GM10266 (cell line): ENCODE measurements around the gene KCNQ1.

Experiments
- DNase-seq: peaks from one replicate; pipeline ENCODE4 v3.0.0; 2012; ENCODE audit errors: extremely low spot score
- TF ChIP-seq, protein P1 (sequence below): IDR thresholded peaks from 2 replicates; pipeline ENCODE4 v1.5.1; 2012; ENCODE audit warnings: mild to moderate bottlenecking, low read depth; ENCODE audit not compliant: control insufficient read depth, insufficient read depth; ENCODE audit errors: missing control alignments

The KCNQ1 gene

DNA sequence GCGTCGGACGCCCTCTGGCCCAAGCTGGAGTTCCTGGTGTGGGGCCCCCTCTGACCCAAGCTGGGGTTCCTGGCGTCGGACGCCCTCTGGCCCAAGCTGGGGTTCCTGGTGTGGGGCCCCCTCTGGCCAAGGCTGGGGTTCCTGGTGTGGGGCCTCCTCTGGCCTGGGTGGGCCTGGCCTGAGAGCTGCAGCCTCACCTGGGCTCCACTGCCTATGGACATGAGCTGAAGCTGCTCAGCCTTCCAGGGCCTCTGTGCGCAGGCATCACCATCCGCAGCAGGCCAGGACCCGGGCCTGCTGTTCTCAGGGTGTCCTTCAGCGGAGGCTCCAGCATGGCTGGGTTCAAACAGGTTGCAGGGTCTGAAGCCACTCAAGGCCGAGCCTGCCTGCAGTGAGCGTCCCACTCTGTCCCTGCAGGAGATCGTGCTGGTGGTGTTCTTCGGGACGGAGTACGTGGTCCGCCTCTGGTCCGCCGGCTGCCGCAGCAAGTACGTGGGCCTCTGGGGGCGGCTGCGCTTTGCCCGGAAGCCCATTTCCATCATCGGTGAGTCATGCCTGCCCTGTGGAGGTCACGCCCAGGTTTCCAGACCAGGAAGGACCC, 125.5 kb downstream of the KCNQ1 start:
- DNase-seq, result no peak
- TF ChIP-seq, protein P1, sequence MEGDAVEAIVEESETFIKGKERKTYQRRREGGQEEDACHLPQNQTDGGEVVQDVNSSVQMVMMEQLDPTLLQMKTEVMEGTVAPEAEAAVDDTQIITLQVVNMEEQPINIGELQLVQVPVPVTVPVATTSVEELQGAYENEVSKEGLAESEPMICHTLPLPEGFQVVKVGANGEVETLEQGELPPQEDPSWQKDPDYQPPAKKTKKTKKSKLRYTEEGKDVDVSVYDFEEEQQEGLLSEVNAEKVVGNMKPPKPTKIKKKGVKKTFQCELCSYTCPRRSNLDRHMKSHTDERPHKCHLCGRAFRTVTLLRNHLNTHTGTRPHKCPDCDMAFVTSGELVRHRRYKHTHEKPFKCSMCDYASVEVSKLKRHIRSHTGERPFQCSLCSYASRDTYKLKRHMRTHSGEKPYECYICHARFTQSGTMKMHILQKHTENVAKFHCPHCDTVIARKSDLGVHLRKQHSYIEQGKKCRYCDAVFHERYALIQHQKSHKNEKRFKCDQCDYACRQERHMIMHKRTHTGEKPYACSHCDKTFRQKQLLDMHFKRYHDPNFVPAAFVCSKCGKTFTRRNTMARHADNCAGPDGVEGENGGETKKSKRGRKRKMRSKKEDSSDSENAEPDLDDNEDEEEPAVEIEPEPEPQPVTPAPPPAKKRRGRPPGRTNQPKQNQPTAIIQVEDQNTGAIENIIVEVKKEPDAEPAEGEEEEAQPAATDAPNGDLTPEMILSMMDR, result no peak

DNA sequence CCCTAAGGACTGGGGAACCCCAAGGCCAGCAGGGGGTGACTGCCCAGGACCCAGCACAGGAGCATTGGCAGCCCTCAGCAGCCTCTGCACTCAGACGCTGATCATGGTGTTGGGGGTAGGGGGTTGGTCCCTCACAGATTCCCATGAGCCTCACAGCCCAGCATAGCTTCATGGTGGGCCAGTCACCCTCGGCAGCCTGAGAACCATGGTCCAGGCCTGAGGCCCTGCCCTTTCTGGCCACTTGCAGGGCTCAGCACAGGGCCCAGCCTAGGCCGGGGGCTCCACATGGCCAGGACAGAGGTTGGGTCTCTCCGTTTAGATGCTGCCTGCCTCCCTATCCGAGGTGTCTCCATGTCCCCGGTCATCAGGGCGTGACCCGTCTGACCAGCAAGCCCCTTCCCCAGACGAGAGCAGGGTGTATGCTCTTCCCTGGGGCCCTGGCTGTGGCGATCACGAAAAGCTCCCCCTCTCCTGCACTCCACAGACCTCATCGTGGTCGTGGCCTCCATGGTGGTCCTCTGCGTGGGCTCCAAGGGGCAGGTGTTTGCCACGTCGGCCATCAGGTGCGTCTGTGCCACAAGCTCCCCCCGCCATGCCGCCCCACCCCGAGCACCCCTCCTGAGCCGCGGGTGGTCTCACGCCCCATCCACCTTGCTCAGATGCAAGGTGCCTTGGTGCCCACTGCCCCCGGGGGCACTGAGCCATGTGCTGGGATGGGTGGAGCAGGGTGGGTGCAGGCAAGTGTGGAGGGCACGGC, 126.2 kb downstream of the KCNQ1 start:
- TF ChIP-seq, protein P1, result no peak
- DNase-seq, result no peak

DNA sequence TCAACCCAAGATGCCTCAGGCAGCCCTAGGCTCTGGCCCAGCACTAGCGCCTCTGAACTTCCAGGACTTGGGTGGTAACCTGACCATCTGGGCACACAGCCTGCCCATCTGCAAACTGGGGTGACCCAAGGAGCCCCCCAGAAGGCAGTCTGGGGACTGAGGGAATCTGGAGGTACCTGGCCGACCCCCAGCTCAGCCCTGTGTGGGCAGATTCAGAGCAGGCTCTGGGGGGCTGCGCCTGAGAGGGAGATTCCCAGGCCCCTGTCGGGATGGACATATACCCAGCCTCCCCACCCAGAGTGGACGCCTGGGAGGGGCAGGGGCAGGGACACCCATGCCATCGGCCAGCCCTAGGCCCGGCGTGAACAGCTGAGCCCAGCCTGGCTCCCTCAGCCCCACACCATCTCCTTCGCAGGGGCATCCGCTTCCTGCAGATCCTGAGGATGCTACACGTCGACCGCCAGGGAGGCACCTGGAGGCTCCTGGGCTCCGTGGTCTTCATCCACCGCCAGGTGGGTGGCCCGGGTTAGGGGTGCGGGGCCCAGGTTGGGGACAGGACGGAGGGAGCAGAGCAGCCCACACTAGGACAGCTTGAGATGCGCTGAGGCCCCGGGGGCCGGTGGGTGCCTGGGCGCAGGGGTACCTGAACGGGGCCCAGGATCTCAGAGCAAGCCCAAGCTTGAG, 126.9 kb downstream of the KCNQ1 start:
- no peak for DNase-seq
- TF ChIP-seq, protein P1, result no peak

DNA sequence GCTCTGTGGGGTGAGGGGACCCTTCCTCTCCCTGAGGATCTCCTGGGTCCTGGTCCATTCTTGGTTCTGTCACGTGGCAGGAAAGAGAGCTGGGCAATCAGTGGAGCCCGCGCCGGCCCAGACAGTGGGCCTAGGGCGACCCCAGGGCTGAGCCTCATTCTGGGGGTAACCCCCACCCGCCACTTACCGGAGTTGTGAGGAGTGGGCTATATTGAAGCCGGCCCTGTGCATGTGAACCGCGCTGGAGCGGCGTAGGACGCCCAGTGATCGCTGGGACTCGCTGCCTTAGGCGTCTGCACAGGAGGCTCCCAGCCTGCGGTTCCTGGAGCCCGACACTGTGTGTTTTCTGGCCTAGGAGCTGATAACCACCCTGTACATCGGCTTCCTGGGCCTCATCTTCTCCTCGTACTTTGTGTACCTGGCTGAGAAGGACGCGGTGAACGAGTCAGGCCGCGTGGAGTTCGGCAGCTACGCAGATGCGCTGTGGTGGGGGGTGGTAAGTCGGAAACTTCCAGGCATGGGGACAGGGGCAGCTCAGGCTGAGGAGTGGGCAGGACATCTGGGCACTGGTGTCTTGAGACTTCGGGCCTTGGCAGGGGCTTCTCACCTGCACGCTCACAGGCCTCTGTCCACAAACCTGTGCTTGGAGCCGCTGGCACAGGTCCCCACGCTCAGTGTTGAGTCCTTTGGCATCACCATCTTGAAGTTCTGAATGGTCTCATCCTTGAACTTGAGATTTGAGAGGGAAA, 127.9 kb downstream of the KCNQ1 start:
- no peak for DNase-seq
- TF ChIP-seq, protein P1, result no peak

DNA sequence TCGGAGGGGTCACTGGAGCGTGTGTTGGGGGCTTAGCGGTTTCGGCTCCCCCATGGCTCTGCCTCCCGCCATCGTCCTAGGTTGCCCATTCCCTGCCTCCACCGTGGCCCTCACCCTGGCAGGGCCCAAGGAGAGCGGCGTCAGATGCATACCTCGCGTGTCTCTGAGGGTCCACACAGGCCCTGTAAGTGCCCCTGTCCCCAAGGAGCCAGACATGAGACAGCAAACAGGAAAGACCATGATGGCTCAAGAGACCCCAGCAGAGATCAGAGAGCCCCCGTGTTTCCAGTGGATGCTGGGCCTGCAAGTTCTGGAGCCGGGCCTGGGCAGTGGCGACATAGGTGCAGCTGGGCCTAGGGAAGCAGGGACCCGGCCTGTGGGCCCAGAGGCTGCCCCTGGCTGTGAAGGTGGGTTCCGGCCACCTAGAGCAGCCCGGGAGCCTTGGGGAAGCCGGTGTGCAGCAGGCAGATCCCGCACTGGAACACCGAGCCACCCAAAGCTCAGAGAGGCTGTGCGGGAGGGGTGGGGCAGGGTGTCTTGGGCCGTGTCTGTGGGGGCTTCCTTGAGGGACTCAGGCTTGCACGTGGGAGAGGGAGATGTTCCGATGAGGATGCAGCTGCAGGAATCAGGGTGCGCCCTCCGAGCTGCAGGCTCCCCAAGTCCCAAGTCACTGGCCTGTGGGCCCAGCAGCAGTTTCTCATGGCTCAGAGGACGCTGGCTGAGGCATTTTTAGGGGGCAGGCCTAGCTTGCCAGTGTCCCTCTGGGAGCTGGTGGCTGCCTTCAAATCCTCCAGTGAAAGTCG, 128.6 kb downstream of the KCNQ1 start:
- DNase-seq, result no peak
- TF ChIP-seq, protein P1, result no peak

DNA sequence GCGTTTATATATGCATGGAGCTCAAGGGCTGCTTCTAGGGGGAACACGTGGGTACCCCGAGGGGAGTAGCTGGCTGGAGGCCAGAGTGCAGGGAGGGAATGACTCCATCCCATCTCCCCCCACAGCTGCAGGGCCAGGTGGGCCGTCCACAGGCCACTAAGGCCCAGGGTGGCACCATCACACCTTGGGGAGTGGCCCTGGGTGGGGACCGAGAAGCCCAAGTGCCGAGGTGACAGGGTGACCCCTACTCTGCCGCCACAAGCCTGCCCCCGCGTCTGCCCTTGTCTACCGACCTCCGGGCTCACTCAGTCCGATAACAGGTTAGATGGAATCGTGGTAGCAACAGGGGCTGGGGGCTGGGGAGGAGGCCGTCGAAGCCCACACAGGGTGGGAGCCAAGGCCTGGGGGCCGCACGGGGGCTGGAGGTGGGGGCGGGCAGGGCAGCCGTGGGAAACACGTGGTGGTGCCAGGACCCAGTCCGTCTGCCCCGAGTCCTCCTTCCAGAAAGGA, 129.3 kb downstream of the KCNQ1 start:
- TF ChIP-seq, protein P1, result no peak
- DNase-seq, result no peak
